Suppressor macrophage treated with lipopolysaccharide for 1 hour (primary cell): ENCODE data around the gene CHCHD1.
"Not testable (repeated sequence)": the region's sequence is repeated elsewhere in the genome, so short reads cannot be mapped to it uniquely, and the experiment has no call there.

Experiments used
- DNase-seq, 3 donors: peaks; one replicate each; pipeline ENCODE4 v3.0.0-alpha.2; 2020 to 2022

The CHCHD1 gene

GRCh38 chr10:73781879-73782748, at the start of gene CHCHD1:
Gene CHCHD1, plus strand, starts transcription at chr10:73782048. Its CDS starts 28 bp downstream, at chr10:73782076.
- DNase-seq, result peak; percentile 89 to 93 (median 90)

- DNase-seq, result no peak
These were observed 49.4 kb upstream of the CHCHD1 start for GRCh38 chr10:73732426-73732825.

- no peak for DNase-seq
These were observed 48.8 kb upstream of the CHCHD1 start for GRCh38 chr10:73732931-73733623.

GRCh38 chr10:73734028-73734720, 47.7 kb upstream of the CHCHD1 start:
- no peak for DNase-seq

GRCh38 chr10:73734796-73735305, 47.0 kb upstream of the CHCHD1 start:
- DNase-seq, result no peak

- not testable (repeated sequence) for DNase-seq
These were observed 41.2 kb upstream of the CHCHD1 start for GRCh38 chr10:73740501-73741254.

GRCh38 chr10:73742454-73742734, 39.5 kb upstream of the CHCHD1 start:
- DNase-seq, result no peak

- no peak for DNase-seq
These were observed 38.4 kb upstream of the CHCHD1 start for GRCh38 chr10:73743327-73743904.

- DNase-seq, result peak; percentile 97 to 98 (median 98)
These were observed 37.8 kb upstream of the CHCHD1 start, which contains the start of gene SEC24C for GRCh38 chr10:73743905-73744663. Gene SEC24C, plus strand, starts transcription at chr10:73744372. Its CDS starts 2,461 bp downstream, at chr10:73746833.

GRCh38 chr10:73744664-73744975, 37.2 kb upstream of the CHCHD1 start:
- peak; percentile 79 to 86 (median 79) for DNase-seq

GRCh38 chr10:73746721-73747120, 35.1 kb upstream of the CHCHD1 start:
- no peak for DNase-seq

- no peak for DNase-seq
These were observed 31.0 kb upstream of the CHCHD1 start for GRCh38 chr10:73750819-73751218.

GRCh38 chr10:73756183-73756582, 25.7 kb upstream of the CHCHD1 start:
- no peak for DNase-seq

GRCh38 chr10:73758704-73759511, 22.9 kb upstream of the CHCHD1 start:
- DNase-seq, result no peak

GRCh38 chr10:73759512-73760115, 22.2 kb upstream of the CHCHD1 start:
- DNase-seq, result no peak

- DNase-seq, result no peak
These were observed 20.1 kb upstream of the CHCHD1 start for GRCh38 chr10:73761781-73762180.

- no peak for DNase-seq
These were observed 18.9 kb upstream of the CHCHD1 start for GRCh38 chr10:73762915-73763314.

- no peak for DNase-seq
These were observed 18.5 kb upstream of the CHCHD1 start for GRCh38 chr10:73763343-73763742.

GRCh38 chr10:73765066-73765465, 16.8 kb upstream of the CHCHD1 start:
- DNase-seq, result peak; percentile 42 to 53 (median 52)

GRCh38 chr10:73768881-73769280, 13.0 kb upstream of the CHCHD1 start:
- no peak for DNase-seq
